ENCODE measurements around the gene AFAP1. TPM values are rescaled to one million over a fixed set of nuclear protein-coding genes. Genes with fewer than 3 reads are reported as not detected.

AFAP1 gene
- total and polyA plus RNA-seq, 8 donors: 3.2 to 15.9 (median 6.3) TPM

DNA sequence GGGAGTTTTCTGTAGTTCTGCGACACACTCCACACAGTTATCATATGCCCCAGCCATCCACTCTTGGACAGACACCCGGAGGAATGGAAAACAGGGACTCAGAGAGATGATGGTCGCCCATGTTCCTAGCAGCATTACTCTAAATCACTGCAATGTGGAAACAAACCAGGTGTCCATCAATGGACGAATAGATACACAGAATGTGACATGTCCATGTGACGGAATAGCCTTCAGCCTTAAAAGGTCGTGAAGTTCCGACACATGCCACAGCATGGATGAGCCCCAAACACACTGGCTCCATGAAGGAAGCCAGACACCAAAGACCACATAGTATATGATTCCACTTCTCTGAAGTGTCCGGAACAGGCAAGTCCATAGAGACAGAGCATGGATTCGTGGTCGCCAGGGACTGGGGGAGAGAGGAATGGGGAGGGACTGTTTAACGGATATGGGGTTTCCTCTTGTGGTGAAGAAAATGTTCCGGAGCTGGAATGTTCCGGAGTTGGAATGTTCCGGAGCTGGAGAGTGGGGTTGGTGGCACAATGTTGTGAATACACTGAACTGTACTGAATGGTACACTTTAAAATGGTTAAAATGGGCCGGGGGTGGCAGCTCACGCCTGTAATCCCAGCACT, 28.7 kb upstream of the AFAP1 start:
- intact Hi-C loops (cut with DNase I): no loop called here
- Histone ChIP-seq H3K9me3 (no peaks in the 10 kb centered on the region), H3K27me3 (no peaks in the 10 kb centered on the region), H3K36me3 (no peaks in the 10 kb centered on the region), H3K4me1 (no peaks in the 10 kb centered on the region), H3K27ac (peak overlapping the region in 1 of 4 donors; percentile 47), H3K4me3 (no peak overlapping the region)
- 81 to 83% methylated on average over 16 of the region's 16 CpGs for WGBS, 2 donors
- no peak for ATAC-seq
- DNase-seq: no peak
- no peak for FAIRE-seq
- TF ChIP-seq, protein P1, sequence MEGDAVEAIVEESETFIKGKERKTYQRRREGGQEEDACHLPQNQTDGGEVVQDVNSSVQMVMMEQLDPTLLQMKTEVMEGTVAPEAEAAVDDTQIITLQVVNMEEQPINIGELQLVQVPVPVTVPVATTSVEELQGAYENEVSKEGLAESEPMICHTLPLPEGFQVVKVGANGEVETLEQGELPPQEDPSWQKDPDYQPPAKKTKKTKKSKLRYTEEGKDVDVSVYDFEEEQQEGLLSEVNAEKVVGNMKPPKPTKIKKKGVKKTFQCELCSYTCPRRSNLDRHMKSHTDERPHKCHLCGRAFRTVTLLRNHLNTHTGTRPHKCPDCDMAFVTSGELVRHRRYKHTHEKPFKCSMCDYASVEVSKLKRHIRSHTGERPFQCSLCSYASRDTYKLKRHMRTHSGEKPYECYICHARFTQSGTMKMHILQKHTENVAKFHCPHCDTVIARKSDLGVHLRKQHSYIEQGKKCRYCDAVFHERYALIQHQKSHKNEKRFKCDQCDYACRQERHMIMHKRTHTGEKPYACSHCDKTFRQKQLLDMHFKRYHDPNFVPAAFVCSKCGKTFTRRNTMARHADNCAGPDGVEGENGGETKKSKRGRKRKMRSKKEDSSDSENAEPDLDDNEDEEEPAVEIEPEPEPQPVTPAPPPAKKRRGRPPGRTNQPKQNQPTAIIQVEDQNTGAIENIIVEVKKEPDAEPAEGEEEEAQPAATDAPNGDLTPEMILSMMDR (IDR thresholded peaks at IDR 0.05): no peak

DNA sequence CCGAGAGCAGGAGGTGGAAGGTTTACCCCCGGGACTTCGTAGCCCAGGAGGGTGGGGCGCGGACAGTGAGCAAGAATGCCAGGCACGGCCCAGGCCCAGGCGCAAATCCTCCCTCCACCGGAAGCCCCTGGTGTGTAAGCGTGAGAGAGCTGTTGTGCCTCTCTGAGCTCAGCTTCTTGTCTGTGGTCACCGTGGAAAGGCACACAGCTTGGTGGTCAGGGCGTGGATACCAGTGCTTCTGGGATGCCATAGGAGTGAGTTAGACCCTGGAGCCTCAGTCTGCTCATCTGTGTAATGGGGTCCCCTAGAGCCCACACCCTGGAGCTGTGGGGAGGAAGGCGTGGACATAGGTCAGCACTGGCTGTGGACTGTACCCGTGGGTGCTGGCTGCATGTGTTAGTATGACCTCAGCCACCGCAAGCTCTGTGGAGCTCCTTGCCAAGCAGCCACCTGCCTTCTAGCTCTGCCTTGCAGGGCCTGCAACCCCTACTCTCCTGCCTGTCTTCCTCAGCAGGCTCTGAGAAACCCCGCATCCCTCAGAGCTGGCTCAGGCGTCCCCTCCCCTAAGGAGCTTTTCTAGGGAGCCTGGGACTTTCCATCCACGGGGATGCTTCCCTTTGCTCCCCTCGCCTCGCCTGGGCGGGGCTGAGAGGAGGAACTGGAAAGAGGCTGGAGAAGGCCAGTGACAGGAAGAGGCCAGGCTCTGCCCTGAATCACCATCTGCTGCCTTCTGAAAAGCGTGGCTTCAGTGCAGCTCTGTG, 28.0 kb upstream of the AFAP1 start:
- 91% methylated on average over 21 of the region's 21 CpGs for WGBS, 2 donors
- H3K9me3 ChIP-seq: no peaks in the 10 kb centered on the region
- TF ChIP-seq, protein P1 (IDR thresholded peaks at IDR 0.05): no peak
- no peaks in the 10 kb centered on the region for H3K27me3 ChIP-seq
- peak in 1 of 4 donors; percentile 19 for ATAC-seq
- peak overlapping the region in 1 of 4 donors; percentile 47 for H3K27ac ChIP-seq
- no peaks in the 10 kb centered on the region for H3K36me3 ChIP-seq
- H3K4me1 ChIP-seq: no peaks in the 10 kb centered on the region
- no peak for FAIRE-seq
- no peak for DNase-seq
- no peak overlapping the region for H3K4me3 ChIP-seq
- intact Hi-C loops (cut with DNase I): no loop called here

DNA sequence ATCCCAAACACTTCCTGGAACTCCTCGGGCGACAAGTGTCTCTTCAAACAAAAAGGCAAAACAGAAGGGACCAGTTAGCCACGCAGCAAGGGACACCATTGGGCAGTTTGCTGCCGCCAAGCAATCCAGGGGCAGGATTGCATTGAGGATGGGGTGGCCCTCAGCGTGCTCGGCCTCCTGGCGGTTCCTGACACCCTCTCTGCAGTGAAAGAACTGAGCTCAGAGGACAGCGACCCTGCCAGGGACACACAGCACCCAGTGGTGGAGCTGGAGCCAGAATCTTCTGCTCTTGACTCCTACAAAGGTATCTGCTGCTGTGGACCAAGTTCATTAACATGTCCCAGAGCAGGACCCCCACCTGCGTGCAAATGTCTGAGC, 27.4 kb upstream of the AFAP1 start:
- FAIRE-seq (no peak), ATAC-seq (no peak), DNase-seq (no peak)
- TF ChIP-seq, protein P1 (IDR thresholded peaks at IDR 0.05): no peak
- 77 to 86% methylated on average over 9 of the region's 9 CpGs for WGBS, 2 donors
- Histone ChIP-seq H3K9me3 (no peaks in the 10 kb centered on the region), H3K27ac (no peak overlapping the region), H3K4me3 (no peak overlapping the region), H3K27me3 (no peaks in the 10 kb centered on the region), H3K4me1 (no peaks in the 10 kb centered on the region), H3K36me3 (no peaks in the 10 kb centered on the region)
- intact Hi-C loops (cut with DNase I): no loop called here

DNA sequence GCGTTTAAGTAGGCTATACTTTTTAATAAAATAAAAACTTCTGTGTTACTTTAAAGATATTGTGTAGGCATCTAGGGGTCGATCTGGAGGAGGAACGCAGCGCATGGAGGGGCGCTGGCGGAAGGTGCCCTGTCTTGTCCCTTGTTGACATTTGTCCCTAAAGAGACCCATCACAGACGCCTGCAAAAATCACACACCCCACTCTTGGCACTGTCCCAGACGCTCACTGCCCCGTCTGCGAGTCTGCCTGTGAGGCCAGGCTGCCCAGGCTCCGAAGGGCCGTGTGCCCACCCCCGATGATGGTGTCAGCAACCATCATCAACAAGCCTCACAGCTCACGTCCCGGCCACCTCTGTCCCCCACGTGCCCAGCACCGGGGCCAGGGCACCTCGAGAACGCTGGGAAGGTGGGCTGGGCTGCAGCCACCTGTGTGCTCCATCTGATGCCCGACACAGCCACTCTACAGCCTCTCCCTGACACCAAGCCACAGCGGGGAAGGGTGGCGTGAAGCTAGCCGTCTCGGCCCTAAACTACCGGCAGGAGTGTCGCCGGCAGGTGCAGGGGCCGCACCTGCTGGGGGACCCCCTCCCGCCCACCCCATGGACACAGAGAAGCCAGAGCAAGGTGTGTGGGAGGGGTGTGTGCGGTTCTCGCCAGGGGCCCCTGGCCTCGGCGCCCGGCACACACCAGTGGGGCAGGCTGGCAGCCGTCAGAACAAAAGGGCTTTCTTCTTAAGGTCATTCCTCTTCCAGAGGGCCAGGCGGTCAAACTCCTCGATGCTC, 26.8 kb upstream of the AFAP1 start:
- TF ChIP-seq, protein P1 (IDR thresholded peaks at IDR 0.05): no peak
- intact Hi-C loops (cut with DNase I): no loop called here
- H3K27me3 ChIP-seq: no peaks in the 10 kb centered on the region
- WGBS, 2 donors: 81% methylated on average over 37 of the region's 37 CpGs
- no peak overlapping the region for H3K27ac ChIP-seq
- FAIRE-seq (no peak), DNase-seq (no peak), ATAC-seq (no peak)
- no peaks in the 10 kb centered on the region for H3K9me3 ChIP-seq
- no peaks in the 10 kb centered on the region for H3K4me1 ChIP-seq
- H3K36me3 ChIP-seq: no peaks in the 10 kb centered on the region
- no peak overlapping the region for H3K4me3 ChIP-seq
